OCI-LY1 (cell line): ENCODE data around the gene RASA3.
"Not testable (repeated sequence)": the region's sequence is repeated elsewhere in the genome, so short reads cannot be mapped to it uniquely, and the experiment has no call there.

ENCODE experiments used
- EZH2 ChIP-seq: fragments of 200-600 bp; sonication (generic), shearing (Covaris generic); IDR thresholded peaks from 2 replicates; pipeline ENCODE4 v1.8.0; 2017; ENCODE audit warnings: borderline replicate concordance, mixed run types, mild to moderate bottlenecking, antibody characterized with exemption, low read length, moderate library complexity, mixed read lengths
- TF ChIP-seq, protein P1 (sequence below): fragments of 200-600 bp; sonication (generic), shearing (Covaris generic); IDR thresholded peaks from 2 replicates; pipeline ENCODE4 v1.5.1; 2017; ENCODE audit warnings: mild to moderate bottlenecking, antibody characterized with exemption, low read length, moderate library complexity, mixed read lengths

DNA sequence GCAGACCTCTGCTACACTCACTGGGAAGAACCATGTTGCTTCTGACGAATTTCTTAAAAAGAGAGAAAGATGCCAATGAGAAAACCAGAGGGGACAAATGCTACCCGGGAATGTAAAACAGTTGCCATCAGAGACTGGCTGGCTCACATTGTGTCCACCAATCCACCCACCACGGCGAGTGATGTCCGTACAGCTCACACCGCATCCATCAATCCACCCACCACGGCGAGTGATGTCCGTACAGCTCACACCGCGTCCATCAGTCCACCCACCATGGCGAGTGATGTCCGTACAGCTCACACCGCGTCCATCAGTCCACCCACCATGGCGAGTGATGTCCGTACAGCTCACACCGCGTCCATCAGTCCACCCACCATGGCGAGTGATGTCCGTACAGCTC lies 19.0 kb downstream of the RASA3 start:
- TF ChIP-seq, protein P1, sequence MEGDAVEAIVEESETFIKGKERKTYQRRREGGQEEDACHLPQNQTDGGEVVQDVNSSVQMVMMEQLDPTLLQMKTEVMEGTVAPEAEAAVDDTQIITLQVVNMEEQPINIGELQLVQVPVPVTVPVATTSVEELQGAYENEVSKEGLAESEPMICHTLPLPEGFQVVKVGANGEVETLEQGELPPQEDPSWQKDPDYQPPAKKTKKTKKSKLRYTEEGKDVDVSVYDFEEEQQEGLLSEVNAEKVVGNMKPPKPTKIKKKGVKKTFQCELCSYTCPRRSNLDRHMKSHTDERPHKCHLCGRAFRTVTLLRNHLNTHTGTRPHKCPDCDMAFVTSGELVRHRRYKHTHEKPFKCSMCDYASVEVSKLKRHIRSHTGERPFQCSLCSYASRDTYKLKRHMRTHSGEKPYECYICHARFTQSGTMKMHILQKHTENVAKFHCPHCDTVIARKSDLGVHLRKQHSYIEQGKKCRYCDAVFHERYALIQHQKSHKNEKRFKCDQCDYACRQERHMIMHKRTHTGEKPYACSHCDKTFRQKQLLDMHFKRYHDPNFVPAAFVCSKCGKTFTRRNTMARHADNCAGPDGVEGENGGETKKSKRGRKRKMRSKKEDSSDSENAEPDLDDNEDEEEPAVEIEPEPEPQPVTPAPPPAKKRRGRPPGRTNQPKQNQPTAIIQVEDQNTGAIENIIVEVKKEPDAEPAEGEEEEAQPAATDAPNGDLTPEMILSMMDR = not testable (repeated sequence)
- not testable (repeated sequence) for TF ChIP-seq EZH2
